Uterus (tissue), 4 donors: Measurements from ENCODE around the gene LNX2. TPM values are rescaled to one million over a fixed set of nuclear protein-coding genes. Genes with fewer than 3 reads are reported as not detected.

ENCODE experiments used
- DNase-seq, 2 donors: peaks; one replicate each; pipeline ENCODE4 v3.0.0-alpha.2; 2019 to 2020
- H3K27ac ChIP-seq, 2 donors: fragments of 200-600 bp; sonication (generic); 1 replicate in 1 of 2; 2 replicates in 1 of 2; pipeline ENCODE4 v1.5.1; 2016 to 2018
- H3K27me3 ChIP-seq, 2 donors: fragments of 200-600 bp; sonication (generic); one replicate each; pipeline ENCODE4 v1.5.1; 2018 to 2019; ENCODE audit warnings: control low read depth in 1 of 2
- H3K36me3 ChIP-seq, 2 donors: fragments of 200-600 bp; sonication (generic); one replicate each; pipeline ENCODE4 v1.5.1; 2019; ENCODE audit warnings: control low read depth in 1 of 2
- H3K4me1 ChIP-seq, 2 donors: fragments of 200-600 bp; sonication (generic); one replicate each; pipeline ENCODE4 v1.5.1; 2018 to 2019; ENCODE audit warnings: control low read depth in 1 of 2
- H3K4me3 ChIP-seq, 2 donors: fragments of 200-600 bp; sonication (generic); 1 replicate in 1 of 2; 2 replicates in 1 of 2; pipeline ENCODE4 v1.5.1; 2018 to 2019; ENCODE audit warnings: mild to moderate bottlenecking in 1 of 2
- H3K9me3 ChIP-seq, 2 donors: fragments of 200-600 bp; sonication (generic); one replicate each; pipeline ENCODE4 v1.5.1; 2019; ENCODE audit warnings: control low read depth in 1 of 2
- CTCF ChIP-seq, 4 experiments: fragments of 200-600 bp in 2 of 4; fragments of 450-650 bp in 2 of 4; sonication (generic) in 2 of 4; IDR thresholded peaks; one replicate each; pipeline ENCODE4 v1.5.1; 2016 to 2019; ENCODE audit warnings: antibody characterized with exemption in 4 of 4, mild to moderate bottlenecking in 2 of 4, moderate library complexity in 1 of 4
- POLR2A ChIP-seq, 2 donors: fragments of 450-650 bp; IDR thresholded peaks; one replicate each; pipeline ENCODE4 v1.6.1; 2016; ENCODE audit warnings: antibody characterized with exemption in 2 of 2, mild to moderate bottlenecking in 1 of 2, moderate library complexity in 1 of 2
- intact Hi-C: fragments of 100-400 bp; cut with DNase I; formaldehyde crosslinking; loops from one replicate; pipeline ENCODE4 v1.15.1; 2023; ENCODE audit warnings: low total_unique reads
- total RNA-seq, 4 donors: library from RNA; depleted of rRNA in 3 of 4; stranded (reverse); fragments of >200 nt in 3 of 4; gene quantifications; one replicate each; pipeline versions ENCODE4 v1.1.0 to v1.2.4, GENCODE V29; 2014 to 2023
- donor health status: DM: yes; HTN: yes; CAD: no.

LNX2 gene
- total RNA-seq = 10 to 100 TPM in 1 of 4 donors, 1 to 10 TPM in 3; 1.5 to 13.2 (median 8.2) TPM

DNA sequence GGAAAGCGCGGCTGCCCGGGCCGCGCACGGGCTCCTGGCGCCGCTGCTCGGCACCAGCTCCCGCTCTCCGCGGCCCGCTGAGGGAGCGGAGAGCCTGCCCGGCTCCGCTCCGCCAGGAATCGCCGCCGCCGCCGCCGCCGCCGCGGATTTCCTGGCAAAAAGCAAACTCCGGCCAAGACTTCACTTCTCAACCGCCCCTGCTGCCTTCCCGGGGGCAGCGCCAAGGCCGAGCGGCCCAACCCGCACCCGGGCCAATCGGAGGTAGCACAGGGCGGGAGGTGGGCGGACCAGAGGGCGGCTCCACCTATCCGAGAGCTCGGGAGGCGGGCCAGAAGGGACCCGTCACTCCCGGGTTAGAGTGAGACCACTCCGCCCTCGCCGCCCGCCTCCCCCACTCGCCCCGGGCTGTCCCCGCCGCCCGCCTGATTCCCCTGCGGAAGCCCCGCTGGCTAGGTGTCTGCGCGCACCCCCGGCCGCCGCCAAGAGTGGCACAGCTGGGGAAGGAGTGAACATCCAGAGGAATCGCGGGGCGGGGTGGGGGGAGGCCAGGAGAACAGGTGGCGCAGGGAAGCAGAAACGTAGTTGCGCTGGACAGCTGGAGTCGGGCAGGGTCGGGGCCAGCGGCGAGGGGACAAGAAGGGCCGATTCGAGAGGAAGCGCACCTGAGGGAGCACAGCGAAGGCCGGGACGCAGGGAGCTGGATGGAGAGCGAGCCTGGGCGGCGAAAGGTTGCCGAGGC is at the start of gene LNX2:
Gene LNX2, minus strand, starts transcription at position 153 of the 739 bp plus-strand sequence. CDS start 38,826 bp downstream, outside the sequence.
- H3K4me1 ChIP-seq = no peaks in the 10 kb centered on the region
- intact Hi-C loops = no loop called here
- TF ChIP-seq POLR2A (IDR thresholded peaks at IDR 0.05) (peak; percentile 82 to 85), CTCF (IDR thresholded peaks at IDR 0.05) (no peak)

DNA sequence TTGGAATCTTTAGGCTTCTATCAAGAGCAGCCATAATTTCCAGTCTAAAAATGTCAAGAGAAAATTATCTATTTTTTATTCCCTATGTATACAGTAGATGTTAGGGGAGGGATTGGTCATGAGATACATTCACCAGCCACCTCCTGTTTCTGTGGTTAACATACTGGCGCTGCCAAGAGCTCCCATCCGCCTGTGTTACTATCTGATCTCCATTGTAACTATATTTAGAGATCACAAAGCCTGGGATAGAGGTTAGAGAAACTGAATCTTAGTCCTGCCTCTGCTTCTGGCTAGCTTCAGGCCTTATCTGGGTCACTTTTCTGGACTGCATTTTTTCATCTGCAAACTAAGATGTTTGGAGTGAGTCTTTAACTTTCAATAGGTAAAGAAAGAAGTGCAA is 47.6 kb upstream of the LNX2 start:
- Histone ChIP-seq H3K27me3 (no peaks in the 10 kb centered on the region), H3K4me3 (no peak overlapping the region), H3K4me1 (no peaks in the 10 kb centered on the region), H3K36me3 (no peaks in the 10 kb centered on the region), H3K9me3 (no peaks in the 10 kb centered on the region), H3K27ac (no peak overlapping the region)
- intact Hi-C loops = no loop called here
- TF ChIP-seq CTCF (IDR thresholded peaks at IDR 0.05) = no peak
- no peak for TF ChIP-seq POLR2A (IDR thresholded peaks at IDR 0.05)
- no peak for DNase-seq

More for the DNA sequence above, at the start of gene LNX2:
- Histone ChIP-seq H3K36me3 (no peaks in the 10 kb centered on the region), H3K27ac (peak within 1 kb of the TSS; percentile 95 to 96), H3K9me3 (no peaks in the 10 kb centered on the region), H3K27me3 (no peaks in the 10 kb centered on the region), H3K4me3 (peak within 1 kb of the TSS; percentile 66 to 89)
- peak; percentile 97 to 98 for DNase-seq

GRCh38 chr13:27666951-27667350 is 46.6 kb upstream of the LNX2 start:
- no peak for TF ChIP-seq CTCF (IDR thresholded peaks at IDR 0.05)
- no peak for TF ChIP-seq POLR2A (IDR thresholded peaks at IDR 0.05)
- Histone ChIP-seq H3K36me3 (no peaks in the 10 kb centered on the region), H3K27me3 (no peaks in the 10 kb centered on the region), H3K4me1 (no peaks in the 10 kb centered on the region), H3K27ac (no peak overlapping the region), H3K4me3 (no peak overlapping the region), H3K9me3 (no peaks in the 10 kb centered on the region)
- no peak for DNase-seq
- intact Hi-C loops = no loop called here

DNA sequence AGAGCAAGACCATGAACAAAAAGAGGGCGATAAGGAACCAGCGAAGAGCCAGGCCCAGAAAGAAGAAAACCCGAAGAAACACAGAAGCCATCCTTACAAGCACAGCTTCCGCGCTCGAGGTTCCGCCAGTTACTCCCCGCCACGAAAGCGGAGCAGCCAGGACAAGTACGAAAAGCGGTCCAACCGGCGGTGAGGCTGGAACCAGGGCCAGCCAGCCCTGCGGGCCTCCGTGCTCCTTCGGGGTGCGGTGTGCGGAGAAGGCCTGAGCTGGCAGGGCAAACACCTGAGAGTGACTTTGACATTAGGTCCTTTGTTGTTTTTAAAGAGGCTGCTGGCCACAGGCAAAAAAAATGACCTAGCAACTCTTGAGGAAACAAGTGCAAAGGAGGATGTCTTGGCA is 45.4 kb upstream of the LNX2 start:
- no peak for DNase-seq
- H3K9me3 ChIP-seq = no peaks in the 10 kb centered on the region

More for the DNA sequence above, 45.4 kb upstream of the LNX2 start:
- Histone ChIP-seq H3K36me3 (no peaks in the 10 kb centered on the region), H3K4me1 (no peaks in the 10 kb centered on the region), H3K4me3 (no peak overlapping the region), H3K27ac (no peak overlapping the region), H3K27me3 (no peaks in the 10 kb centered on the region)
- intact Hi-C loops = no loop called here
- TF ChIP-seq CTCF (IDR thresholded peaks at IDR 0.05) (no peak), POLR2A (IDR thresholded peaks at IDR 0.05) (no peak)
